D721Med (cell line): ENCODE measurements around the gene FARS2.
"Not testable (repeated sequence)": the region's sequence is repeated elsewhere in the genome, so short reads cannot be mapped to it uniquely, and the experiment has no call there.

Experiments
- DNase-seq: peaks from one replicate; pipeline ENCODE4 v3.0.0; 2011; ENCODE audit warnings: low spot score; ENCODE audit not compliant: insufficient read length
- FAIRE-seq: peaks from 2 replicates; lab custom pipeline; 2011; peaks lifted over from hg19 to GRCh38; lab: Jason Lieb, UNC
- CTCF ChIP-seq: IDR thresholded peaks from 2 replicates; pipeline ENCODE4 v1.5.1; 2012; ENCODE audit warnings: mild to moderate bottlenecking, control low read depth; ENCODE audit not compliant: insufficient read depth; ENCODE audit errors: missing control alignments

Gene FARS2

GRCh38 chr6:5644523-5645185, 383.3 kb downstream of the FARS2 start:
- no peak for TF ChIP-seq CTCF
- DNase-seq, result no peak
- FAIRE-seq, result no peak

GRCh38 chr6:5645328-5646290, 384.3 kb downstream of the FARS2 start:
- FAIRE-seq (no peak), DNase-seq (no peak)
- TF ChIP-seq CTCF, result no peak

GRCh38 chr6:5652406-5653137, 391.3 kb downstream of the FARS2 start:
- DNase-seq (no peak), FAIRE-seq (no peak)
- TF ChIP-seq CTCF, result no peak

GRCh38 chr6:5653801-5654200, 392.5 kb downstream of the FARS2 start:
- no peak for DNase-seq
- TF ChIP-seq CTCF, result no peak
- FAIRE-seq, result no peak

- no peak for FAIRE-seq
- no peak for DNase-seq
- no peak for TF ChIP-seq CTCF
Measured at GRCh38 chr6:5656226-5656625, 394.9 kb downstream of the FARS2 start.

GRCh38 chr6:5656695-5657094, 395.4 kb downstream of the FARS2 start:
- FAIRE-seq, DNase-seq: not testable (repeated sequence)

GRCh38 chr6:5657684-5658430, 396.5 kb downstream of the FARS2 start:
- no peak for FAIRE-seq
- DNase-seq, result no peak
- no peak for TF ChIP-seq CTCF
